Endodermal cell (in vitro differentiated cells): Measurements from ENCODE around the gene CUEDC1. TPM values are rescaled to one million over a fixed set of nuclear protein-coding genes. Genes with fewer than 3 reads are reported as not detected.

Experiments
- DNase-seq: peaks from one replicate; pipeline ENCODE4 v3.0.0-alpha.2; 2017
- H3K27ac ChIP-seq: 2 replicates; pipeline ENCODE4 v1.5.1; 2013; ENCODE audit warnings: mild to moderate bottlenecking, low read depth, low read length, moderate library complexity
- H3K27me3 ChIP-seq: 2 replicates; pipeline ENCODE4 v1.6.1; 2013; ENCODE audit warnings: mild to moderate bottlenecking, low read length, moderate library complexity; ENCODE audit not compliant: insufficient read depth, control insufficient read depth, poor library complexity, severe bottlenecking
- H3K36me3 ChIP-seq: 2 replicates; pipeline ENCODE4 v1.7.0; 2013; ENCODE audit warnings: mild to moderate bottlenecking, low read length, moderate library complexity; ENCODE audit not compliant: control insufficient read depth, insufficient read depth
- H3K4me1 ChIP-seq: one replicate; pipeline ENCODE4 v1.7.0; 2013; ENCODE audit warnings: low read length; ENCODE audit not compliant: control insufficient read depth, insufficient read depth
- H3K4me3 ChIP-seq: 2 replicates; pipeline ENCODE4 v1.5.1; 2013; ENCODE audit warnings: mild to moderate bottlenecking, low read length, moderate library complexity
- H3K9ac ChIP-seq: 2 replicates; pipeline ENCODE4 v1.6.1; 2013; ENCODE audit warnings: mild to moderate bottlenecking, low read length, moderate library complexity; ENCODE audit not compliant: poor library complexity, severe bottlenecking; ENCODE audit errors: extremely low read depth
- H3K9me3 ChIP-seq: 2 replicates; pipeline ENCODE4 v1.6.1; 2013; ENCODE audit warnings: mild to moderate bottlenecking, low read length, moderate library complexity; ENCODE audit not compliant: control insufficient read depth
- H3K27ac Mint-ChIP-seq: 2 replicates; pipeline ENCODE4 v1.8.0; 2020; ENCODE audit warnings: mixed read lengths
- H3K27me3 Mint-ChIP-seq: 2 replicates; pipeline ENCODE4 v1.8.0; 2021; ENCODE audit warnings: mild to moderate bottlenecking, mixed read lengths; ENCODE audit not compliant: insufficient read depth
- H3K36me3 Mint-ChIP-seq: 2 replicates; pipeline ENCODE4 v1.8.0; 2020; ENCODE audit warnings: low read depth, mixed read lengths
- H3K4me1 Mint-ChIP-seq: 2 replicates; pipeline ENCODE4 v1.8.0; 2020; ENCODE audit warnings: mixed read lengths
- H3K4me3 Mint-ChIP-seq: 2 replicates; pipeline ENCODE4 v1.8.0; 2020; ENCODE audit warnings: mild to moderate bottlenecking, moderate library complexity, mixed read lengths
- H3K9me3 Mint-ChIP-seq: 2 replicates; pipeline ENCODE4 v1.8.0; 2020; ENCODE audit warnings: mild to moderate bottlenecking, mixed read lengths
- WGBS, 2 experiments: methylation state at CpG; one replicate each; pipeline versions ENCODE4 v1.1.5 to v1.1.7; 2013; ENCODE audit warnings: missing lambda C conversion rate in 2 of 2, mixed read lengths in 1 of 2; ENCODE audit not compliant: insufficient coverage in 1 of 2, insufficient read length in 1 of 2; 5-methylcytosine and 5-hydroxymethylcytosine counted together
- total RNA-seq, 2 donors: library from RNA; stranded (reverse); fragmentation: NEBNext Ultra II Directional in 1 of 2; extraction: Animal tissue kit (Norgen Biotek cat#: 25700) in 1 of 2; gene quantifications; 2 replicates in 1 of 2; 3 replicates in 1 of 2; pipeline ENCODE4 v1.2.1, GENCODE V29; 2021
- TF ChIP-seq, protein P1 (sequence below): fragments of 200-600 bp; sonication (generic); conservative IDR thresholded peaks from 2 replicates; pipeline ENCODE4 v1.5.0; 2021; ENCODE audit warnings: antibody characterized with exemption, mild to moderate bottlenecking

The CUEDC1 gene
- total RNA-seq, 2 donors from 2014 or later, result 11.0 to 18.7 TPM

GRCh38 chr17:57944908-57945307 is 10.3 kb downstream of the CUEDC1 start:
- no peak overlapping the region for H3K27ac ChIP-seq
- no peaks in the 10 kb centered on the region for H3K36me3 Mint-ChIP-seq

DNA sequence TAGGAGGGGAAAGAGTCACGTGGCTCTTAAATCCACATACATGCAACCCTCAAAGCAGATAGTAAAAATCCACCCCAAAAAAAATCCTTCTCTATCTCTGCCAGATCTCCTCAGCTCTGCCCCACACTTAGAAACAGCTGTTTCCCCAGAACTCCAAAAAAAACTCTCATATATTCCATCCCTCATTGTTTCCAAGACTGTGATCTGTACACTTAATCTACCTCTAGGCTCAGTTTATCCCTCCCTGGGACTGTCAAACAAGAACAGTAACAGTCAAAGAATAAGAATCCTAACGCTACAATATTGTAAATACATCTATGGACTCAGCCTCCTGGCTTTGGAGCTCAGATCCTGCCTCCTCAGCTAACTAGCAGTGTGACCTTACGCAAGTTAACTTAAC is 11.6 kb downstream of the CUEDC1 start:
- Mint-ChIP-seq H3K4me1 (peaks cover 19% of the 10 kb centered on the region), H3K36me3 (no peaks in the 10 kb centered on the region), H3K9me3 (no peaks in the 10 kb centered on the region), H3K4me3 (no peak overlapping the region), H3K27ac (no peak overlapping the region), H3K27me3 (no peaks in the 10 kb centered on the region)
- Histone ChIP-seq H3K27ac (no peak overlapping the region), H3K4me3 (no peak overlapping the region), H3K36me3 (no peaks in the 10 kb centered on the region), H3K27me3 (no peaks in the 10 kb centered on the region), H3K9ac (no peak overlapping the region), H3K4me1 (peaks cover 7% of the 10 kb centered on the region), H3K9me3 (no peaks in the 10 kb centered on the region)
- 89 to 99% methylated on average over 1 to 2 of the region's 3 CpGs for WGBS, 2 experiments
- TF ChIP-seq, protein P1, sequence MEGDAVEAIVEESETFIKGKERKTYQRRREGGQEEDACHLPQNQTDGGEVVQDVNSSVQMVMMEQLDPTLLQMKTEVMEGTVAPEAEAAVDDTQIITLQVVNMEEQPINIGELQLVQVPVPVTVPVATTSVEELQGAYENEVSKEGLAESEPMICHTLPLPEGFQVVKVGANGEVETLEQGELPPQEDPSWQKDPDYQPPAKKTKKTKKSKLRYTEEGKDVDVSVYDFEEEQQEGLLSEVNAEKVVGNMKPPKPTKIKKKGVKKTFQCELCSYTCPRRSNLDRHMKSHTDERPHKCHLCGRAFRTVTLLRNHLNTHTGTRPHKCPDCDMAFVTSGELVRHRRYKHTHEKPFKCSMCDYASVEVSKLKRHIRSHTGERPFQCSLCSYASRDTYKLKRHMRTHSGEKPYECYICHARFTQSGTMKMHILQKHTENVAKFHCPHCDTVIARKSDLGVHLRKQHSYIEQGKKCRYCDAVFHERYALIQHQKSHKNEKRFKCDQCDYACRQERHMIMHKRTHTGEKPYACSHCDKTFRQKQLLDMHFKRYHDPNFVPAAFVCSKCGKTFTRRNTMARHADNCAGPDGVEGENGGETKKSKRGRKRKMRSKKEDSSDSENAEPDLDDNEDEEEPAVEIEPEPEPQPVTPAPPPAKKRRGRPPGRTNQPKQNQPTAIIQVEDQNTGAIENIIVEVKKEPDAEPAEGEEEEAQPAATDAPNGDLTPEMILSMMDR, result no peak
- no peak for DNase-seq

More at GRCh38 chr17:57944908-57945307, 10.3 kb downstream of the CUEDC1 start:
- H3K4me3 Mint-ChIP-seq, result no peak overlapping the region
- H3K9me3 Mint-ChIP-seq, result no peaks in the 10 kb centered on the region
- Histone ChIP-seq H3K4me3 (no peak overlapping the region), H3K27me3 (no peaks in the 10 kb centered on the region), H3K9ac (no peak overlapping the region), H3K36me3 (no peaks in the 10 kb centered on the region), H3K4me1 (peaks cover 13% of the 10 kb centered on the region), H3K9me3 (no peaks in the 10 kb centered on the region)
- WGBS, 2 experiments, result 87% methylated on average over 5 to 6 of the region's 6 CpGs
- H3K27ac Mint-ChIP-seq, result no peak overlapping the region
- H3K4me1 Mint-ChIP-seq, result peaks cover 24% of the 10 kb centered on the region
- TF ChIP-seq, protein P1, result no peak
- DNase-seq, result no peak
- H3K27me3 Mint-ChIP-seq, result no peaks in the 10 kb centered on the region

DNA sequence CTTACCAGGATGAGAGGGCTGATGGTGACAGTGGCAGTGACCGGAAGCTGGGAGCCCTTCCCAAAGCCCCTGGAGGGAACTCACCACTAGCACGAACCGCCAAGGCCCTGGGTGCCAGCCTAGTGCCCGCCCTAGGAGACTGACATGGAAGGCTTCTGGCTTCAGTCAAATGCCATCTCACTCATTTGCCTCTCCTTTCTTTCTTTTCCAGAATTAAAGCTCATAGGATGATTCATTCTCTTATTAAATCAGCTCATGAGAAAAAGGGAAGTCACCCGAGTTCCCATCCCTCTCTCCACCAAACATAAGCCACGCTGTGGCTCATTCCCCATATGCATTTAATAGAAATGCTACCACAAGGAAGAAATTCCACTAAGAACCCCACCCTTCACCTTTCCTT is 12.1 kb downstream of the CUEDC1 start:
- Histone ChIP-seq H3K9ac (no peak overlapping the region), H3K27me3 (no peaks in the 10 kb centered on the region), H3K9me3 (no peaks in the 10 kb centered on the region), H3K4me3 (no peak overlapping the region), H3K4me1 (peaks cover 2% of the 10 kb centered on the region), H3K27ac (no peak overlapping the region), H3K36me3 (no peaks in the 10 kb centered on the region)
- H3K9me3 Mint-ChIP-seq, result no peaks in the 10 kb centered on the region
- H3K27me3 Mint-ChIP-seq, result no peaks in the 10 kb centered on the region
- no peak overlapping the region for H3K4me3 Mint-ChIP-seq
- no peak overlapping the region for H3K27ac Mint-ChIP-seq
- H3K36me3 Mint-ChIP-seq, result no peaks in the 10 kb centered on the region
- H3K4me1 Mint-ChIP-seq, result peaks cover 16% of the 10 kb centered on the region
- WGBS, 2 experiments, result 92% methylated on average over 6 of the region's 6 CpGs; no CpG with 5 or more reads in 1 of the 2 experiments
- TF ChIP-seq, protein P1, result no peak
- DNase-seq, result no peak
